Measurements from ENCODE around the gene DYNC1H1.

Gene DYNC1H1

GRCh38 chr14:102057480-102058114 is 93.2 kb downstream of the DYNC1H1 start:
- Histone ChIP-seq H3K4me1 (ENCODE audit: control insufficient read depth, insufficient read depth, low read length) (no peaks in the 10 kb centered on the region), H3K27ac (ENCODE audit: extremely low read depth, low read depth, low read length) (no peak overlapping the region), H3K9me3 (ENCODE audit: control insufficient read depth, insufficient read depth, low read depth, low read length) (no peaks in the 10 kb centered on the region), H3K36me3 (ENCODE audit: control insufficient read depth in 2 of 2, insufficient read depth in 1 of 2, low read length in 2 of 2) (peaks cover 5 to 13% of the 10 kb centered on the region in 2 experiments), H3K4me3 (ENCODE audit: low read depth, low read length) (no peak overlapping the region)
- no peak for TF ChIP-seq KLF1 (tag by site-specific recombination; IDR thresholded peaks at IDR 0.05)
- TF ChIP-seq ZSCAN4 (tag by site-specific recombination; IDR thresholded peaks at IDR 0.05): peak; percentile 27; the same call in 1 of the 2 replicates
- TF ChIP-seq ZNF843 (tag by site-specific recombination; IDR thresholded peaks at IDR 0.05): no peak
- POLR2A ChIA-PET: no interaction called here
- CTCF ChIA-PET: interaction anchor here (1.0 kb wide), 1 partner anchor 257 kb away, joined by 3 read pairs; no protein-coding TSS in a partner anchor

- H3K4me3 ChIP-seq (ENCODE audit: low read depth, low read length): no peak overlapping the region
- CTCF ChIA-PET: interaction anchor here (1.0 kb wide), 1 partner anchor 256 kb away, joined by 3 read pairs; no protein-coding TSS in a partner anchor
- peaks cover under 1 to 10% of the 10 kb centered on the region in 2 experiments; a peak in 2 of 3 replicates for H3K36me3 ChIP-seq (ENCODE audit: control insufficient read depth in 2 of 2, insufficient read depth in 1 of 2, low read length in 2 of 2)
Measured at GRCh38 chr14:102058146-102058545, 93.8 kb downstream of the DYNC1H1 start.

More at GRCh38 chr14:102058146-102058545, 93.8 kb downstream of the DYNC1H1 start:
- Histone ChIP-seq H3K9me3 (ENCODE audit: control insufficient read depth, insufficient read depth, low read depth, low read length) (no peaks in the 10 kb centered on the region), H3K4me1 (ENCODE audit: control insufficient read depth, insufficient read depth, low read length) (no peaks in the 10 kb centered on the region), H3K27ac (ENCODE audit: extremely low read depth, low read depth, low read length) (no peak overlapping the region)
- TF ChIP-seq TSHZ1 (tag by site-specific recombination; IDR thresholded peaks at IDR 0.05; ENCODE audit: borderline replicate concordance): no peak
- no peak for TF ChIP-seq ZNF48 (tag by site-specific recombination; IDR thresholded peaks at IDR 0.05)
- no peak for TF ChIP-seq ZBTB26 (tag by site-specific recombination; optimal IDR thresholded peaks at IDR 0.05)
- TF ChIP-seq ZNF214 (tag by site-specific recombination; IDR thresholded peaks at IDR 0.05; ENCODE audit: borderline replicate concordance): no peak
- TF ChIP-seq ZNF248 (tag by site-specific recombination; IDR thresholded peaks at IDR 0.05): no peak
- TF ChIP-seq ZBTB49 (tag by site-specific recombination; IDR thresholded peaks at IDR 0.05; ENCODE audit: low read depth): no peak
- POLR2A ChIA-PET: no interaction called here
